Loucy (cell line): ENCODE measurements around the gene TTC27.

Experiments used
- CTCF ChIP-seq: fragments of 200-600 bp; sonication (generic); conservative IDR thresholded peaks from 2 replicates; pipeline ENCODE4 v1.5.1; 2014; ENCODE audit warnings: mild to moderate bottlenecking, antibody characterized with exemption, low read length
- EZH2phosphoT487 ChIP-seq: fragments of 200-600 bp; IDR thresholded peaks from 2 replicates; pipeline ENCODE4 v1.6.1; 2018; ENCODE audit warnings: antibody characterized with exemption, mild to moderate bottlenecking, moderate library complexity, borderline replicate concordance

DNA sequence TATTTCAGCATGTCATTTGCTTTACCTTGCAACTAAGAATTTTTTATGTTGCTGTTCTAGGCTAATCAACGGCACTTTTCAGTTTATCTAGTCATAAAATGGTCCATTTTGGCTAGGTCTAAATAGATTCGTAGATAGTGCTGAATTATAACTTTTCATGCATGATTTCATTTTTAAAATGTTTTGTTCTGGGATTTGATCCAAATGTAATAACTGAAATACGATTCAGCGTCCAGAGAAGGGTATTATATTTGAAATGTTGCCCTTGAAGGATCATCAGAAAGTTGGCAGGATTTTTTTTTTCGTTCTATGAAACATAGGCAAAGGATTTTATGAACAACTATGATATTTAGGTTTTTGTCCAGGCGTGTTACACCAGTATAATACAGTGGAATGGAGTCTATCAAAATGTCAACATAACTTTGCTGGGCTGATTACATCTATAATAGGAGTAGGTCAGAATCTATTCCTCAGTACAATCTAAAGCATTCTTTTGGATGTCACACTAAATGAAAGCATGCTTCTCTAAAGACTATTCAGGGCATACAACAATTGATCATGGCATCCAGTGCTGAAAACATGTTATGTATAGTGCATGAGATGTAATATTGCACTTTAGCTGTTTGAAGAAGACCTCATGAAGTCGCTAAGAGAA lies 24.8 kb downstream of the TTC27 start:
- no peak for TF ChIP-seq EZH2phosphoT487
- TF ChIP-seq CTCF: no peak
